Stimulated activated CD8-positive, alpha-beta memory T cell treated with anti-CD3 and anti-CD28 coated beads, Interleukin-15, amount 100 ng/mL, for 48 hours (primary cell): ENCODE data around the gene PTPN7.
"Not testable (repeated sequence)": the region's sequence is repeated elsewhere in the genome, so short reads cannot be mapped to it uniquely, and the experiment has no call there.

ENCODE experiments used
- DNase-seq, 2 donors: peaks; one replicate each; pipeline ENCODE4 v3.0.0-alpha.2; 2020; ENCODE audit warnings: low read depth in 2 of 2

The PTPN7 gene

DNA sequence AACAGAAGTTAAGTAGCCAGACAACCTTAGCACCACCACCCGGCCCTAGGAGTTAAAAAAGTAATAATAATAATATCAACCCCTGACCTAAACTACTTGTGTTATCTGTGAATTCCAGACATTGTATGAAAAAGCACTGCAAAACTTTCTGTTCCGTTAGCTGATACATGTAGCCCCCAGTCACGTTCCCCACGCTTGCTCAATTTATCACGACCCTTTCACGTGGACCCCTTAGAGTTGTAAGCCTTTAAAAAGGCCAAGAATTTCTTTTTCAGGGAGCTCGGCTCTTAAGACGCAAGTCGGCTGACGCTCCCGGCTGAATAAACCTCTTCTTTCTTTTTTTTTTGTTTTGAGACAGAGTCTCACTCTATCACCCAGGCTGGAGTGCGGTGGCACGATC lies 6.7 kb upstream of the PTPN7 start:
- not testable (repeated sequence) for DNase-seq

DNA sequence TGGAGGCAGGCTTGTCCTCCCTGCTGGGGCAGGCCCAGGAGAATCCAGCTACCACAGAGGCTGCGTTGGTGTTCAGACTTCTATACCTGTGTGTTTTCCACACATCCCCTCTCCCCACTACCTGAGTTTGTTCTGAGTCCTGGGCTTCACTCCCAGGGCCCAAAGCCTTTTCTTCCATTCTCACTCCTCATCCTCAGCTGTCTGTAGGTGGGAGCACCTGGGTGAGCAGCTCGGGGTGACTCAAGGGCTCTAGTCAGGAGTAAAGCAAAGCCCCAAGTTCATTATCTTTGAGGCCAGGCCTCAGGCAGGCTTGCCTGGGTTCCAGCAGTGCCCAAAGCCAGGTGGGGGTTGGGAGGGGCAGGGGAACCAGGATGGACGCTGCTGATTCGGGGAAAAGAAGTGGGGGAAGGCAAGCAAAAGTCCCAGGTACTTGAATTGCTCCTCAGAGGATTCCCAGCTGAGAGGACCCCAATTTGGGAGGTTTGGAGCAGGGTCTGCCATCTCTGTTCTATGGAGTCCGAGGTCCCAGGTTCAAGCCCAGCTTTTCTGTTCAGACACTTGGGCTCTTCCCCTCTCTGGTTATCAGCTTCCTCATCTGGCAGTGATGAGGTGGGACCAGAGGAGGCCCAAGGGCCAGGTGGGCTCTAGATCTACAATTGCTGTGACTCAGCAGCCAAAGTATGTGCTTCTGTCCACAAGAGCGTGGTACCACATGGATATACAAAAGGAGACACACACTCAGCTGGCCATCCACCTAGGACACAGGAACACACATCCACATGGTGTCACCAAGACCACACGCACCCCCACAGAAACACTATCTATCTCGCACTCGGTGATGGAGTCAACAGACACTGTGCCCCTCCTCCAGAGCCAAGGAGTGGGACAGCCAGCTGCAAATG lies 5.8 kb upstream of the PTPN7 start:
- DNase-seq, result no peak

DNA sequence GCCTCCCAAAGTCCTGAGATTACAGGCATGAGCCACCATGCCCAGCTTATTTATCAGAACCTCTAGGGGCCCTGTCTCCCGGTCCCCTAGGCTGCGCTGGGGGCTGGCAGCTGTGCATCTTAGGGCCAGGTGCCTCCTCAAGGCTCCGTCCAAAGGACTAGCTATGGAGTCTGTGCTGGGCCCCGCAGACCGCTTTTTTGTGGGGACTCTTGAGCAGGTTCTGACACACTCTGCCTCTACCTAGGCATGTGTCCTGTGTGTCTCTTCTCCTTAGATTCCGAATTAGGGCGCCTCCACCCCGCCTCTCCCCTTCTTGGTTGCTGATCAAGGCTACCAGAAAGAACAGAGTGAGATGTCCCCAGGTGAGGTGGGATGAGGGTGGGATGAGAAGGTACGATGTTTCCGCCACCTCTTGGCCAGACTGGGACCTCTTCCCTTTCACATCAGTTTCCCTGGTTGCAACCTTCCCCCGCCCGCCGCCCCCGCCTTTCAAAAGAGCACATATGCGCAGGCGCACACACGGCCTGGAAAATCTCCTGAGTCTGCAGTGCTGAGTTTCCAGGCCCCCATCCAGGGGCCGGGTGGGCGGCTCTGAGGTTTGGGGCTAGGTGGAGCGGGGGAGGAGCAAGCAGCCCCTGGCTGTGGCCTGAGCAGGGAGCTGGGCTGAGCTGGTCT lies 5.0 kb upstream of the PTPN7 start:
- peak; percentile 67 to 78 for DNase-seq

- DNase-seq, result peak in 1 of 2 donors; percentile 56
These were observed 4.1 kb upstream of the PTPN7 start for GRCh38 chr1:202164271-202165037.

- no peak for DNase-seq
These were observed 3.2 kb upstream of the PTPN7 start for GRCh38 chr1:202163281-202164270.

GRCh38 chr1:202162418-202163280 lies 2.2 kb upstream of the PTPN7 start:
- DNase-seq, result no peak

DNA sequence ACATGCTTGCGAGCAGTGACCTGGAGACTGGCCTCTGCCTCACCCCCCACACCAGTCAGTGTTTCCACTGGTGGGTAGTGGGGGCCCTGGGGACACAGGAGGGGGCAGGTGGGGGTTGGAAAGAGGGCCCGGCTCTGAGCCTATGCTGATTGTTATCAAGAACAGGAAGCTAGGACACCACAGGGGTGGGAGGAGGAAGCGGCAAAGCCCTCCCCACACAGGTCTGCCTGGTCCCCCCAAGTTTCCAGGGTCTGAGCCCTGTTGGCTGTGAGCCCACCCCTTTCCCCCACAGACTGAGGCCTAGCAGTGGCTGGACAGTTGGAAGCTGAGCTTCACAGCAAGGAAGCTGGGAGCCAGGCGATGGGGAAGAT lies 1.6 kb upstream of the PTPN7 start:
- peak; percentile 63 to 84 for DNase-seq

- DNase-seq, result no peak
These were observed 997 bp upstream of the PTPN7 start for GRCh38 chr1:202161151-202162046.

- peak; percentile 71 to 72 for DNase-seq
These were observed 649 bp downstream of the PTPN7 start for GRCh38 chr1:202159534-202160371.

DNA sequence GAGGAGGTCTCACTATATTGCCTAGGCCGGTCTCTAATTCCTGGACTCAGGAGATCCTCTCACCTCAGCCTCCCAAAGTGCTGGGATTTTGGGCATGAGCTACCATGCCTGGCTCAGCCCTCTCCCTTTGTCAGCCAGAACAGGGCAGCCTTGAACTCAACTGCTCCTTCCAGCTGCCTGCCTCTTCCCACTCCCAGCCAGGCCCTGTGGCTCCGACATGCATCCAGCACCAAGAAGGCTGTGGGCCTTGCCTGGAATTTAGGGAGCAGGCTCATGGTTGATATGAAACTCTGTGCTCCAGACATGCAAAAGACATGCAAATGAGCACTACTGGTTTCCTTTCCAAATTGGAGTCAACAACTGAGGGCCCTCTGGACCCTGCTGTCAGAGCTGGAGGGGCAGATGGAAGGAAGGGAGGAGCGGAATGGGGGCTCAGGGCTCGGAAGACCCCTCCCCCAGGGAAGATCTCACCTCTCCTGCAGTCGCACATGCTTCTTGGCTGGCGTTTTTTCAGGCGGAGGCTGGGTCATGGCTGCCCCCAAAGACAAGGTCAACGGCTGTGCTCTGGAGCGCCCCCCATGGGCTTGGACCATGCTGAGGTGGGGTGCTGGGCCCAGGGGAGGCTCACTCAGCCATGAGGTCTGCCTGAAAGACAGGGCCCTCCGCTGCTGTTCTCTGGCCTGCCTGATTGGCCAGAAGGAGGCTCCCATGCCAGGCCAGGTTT lies 1.4 kb downstream of the PTPN7 start:
- no peak for DNase-seq

- DNase-seq, result no peak
These were observed 2.5 kb downstream of the PTPN7 start for GRCh38 chr1:202157945-202158344.

DNA sequence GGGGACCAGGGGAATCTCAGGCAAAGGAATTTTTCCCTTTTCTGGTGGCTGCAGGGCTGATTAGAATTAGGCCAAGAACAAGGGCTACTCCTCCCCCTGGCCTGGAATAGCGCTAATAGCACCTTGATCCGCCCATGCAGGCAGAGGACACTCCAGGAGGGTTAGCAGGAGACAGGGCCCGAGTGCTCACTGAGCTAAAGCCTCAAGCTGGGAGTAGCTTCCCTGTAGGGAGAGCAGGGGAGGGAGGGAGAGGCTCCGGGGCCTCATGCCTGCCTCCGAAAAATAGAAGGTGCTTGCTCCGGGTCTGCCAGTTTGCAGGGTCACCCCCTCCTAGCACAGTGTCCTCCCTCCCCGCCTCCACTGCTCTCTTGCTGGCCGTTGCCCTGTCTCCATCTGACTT lies 3.8 kb downstream of the PTPN7 start:
- no peak for DNase-seq

GRCh38 chr1:202155478-202156021 lies 4.9 kb downstream of the PTPN7 start:
- no peak for DNase-seq

GRCh38 chr1:202154766-202155477 lies 5.5 kb downstream of the PTPN7 start:
- no peak for DNase-seq

- DNase-seq, result no peak
These were observed 6.1 kb downstream of the PTPN7 start for GRCh38 chr1:202154148-202154765.

DNA sequence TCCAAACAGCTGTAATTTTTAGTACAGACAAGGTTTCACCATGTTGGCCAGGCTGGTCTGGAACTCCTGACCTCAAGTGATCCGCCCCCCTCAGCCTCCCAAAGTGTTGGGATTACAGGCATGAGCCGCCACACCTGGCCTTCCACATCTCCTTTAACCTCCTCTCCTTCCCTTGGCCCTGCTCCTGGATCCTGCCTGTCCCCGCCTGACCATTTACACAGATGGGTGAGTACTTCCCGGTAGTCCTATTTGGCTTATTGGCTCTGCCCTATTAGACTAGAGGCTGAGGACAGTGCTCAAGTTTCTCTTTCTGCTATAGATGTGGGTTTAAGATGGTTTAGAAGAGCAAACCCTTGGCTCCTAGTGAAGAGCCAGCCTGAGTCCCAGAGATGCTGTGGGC lies 7.1 kb downstream of the PTPN7 start:
- no peak for DNase-seq
